ENCODE results near the gene TMEM87A.

TMEM87A gene

GRCh38 chr15:42267286-42267685, 5.9 kb downstream of the TMEM87A start:
- no peaks in the 10 kb centered on the region for H3K9me3 ChIP-seq (ENCODE audit: control insufficient read depth, insufficient read depth, low read depth, low read length)
- H3K4me1 ChIP-seq (ENCODE audit: control insufficient read depth, insufficient read depth, low read length), result no peaks in the 10 kb centered on the region
- CTCF ChIA-PET, result no interaction called here
- no peak overlapping the region for H3K27ac ChIP-seq (ENCODE audit: extremely low read depth, low read depth, low read length)
- POLR2A ChIA-PET, result no interaction called here
- H3K4me3 ChIP-seq (ENCODE audit: low read depth, low read length), result no peak overlapping the region
- TF ChIP-seq ZNF280D (tag by site-specific recombination; IDR thresholded peaks at IDR 0.05), result no peak
- TF ChIP-seq, protein P1, sequence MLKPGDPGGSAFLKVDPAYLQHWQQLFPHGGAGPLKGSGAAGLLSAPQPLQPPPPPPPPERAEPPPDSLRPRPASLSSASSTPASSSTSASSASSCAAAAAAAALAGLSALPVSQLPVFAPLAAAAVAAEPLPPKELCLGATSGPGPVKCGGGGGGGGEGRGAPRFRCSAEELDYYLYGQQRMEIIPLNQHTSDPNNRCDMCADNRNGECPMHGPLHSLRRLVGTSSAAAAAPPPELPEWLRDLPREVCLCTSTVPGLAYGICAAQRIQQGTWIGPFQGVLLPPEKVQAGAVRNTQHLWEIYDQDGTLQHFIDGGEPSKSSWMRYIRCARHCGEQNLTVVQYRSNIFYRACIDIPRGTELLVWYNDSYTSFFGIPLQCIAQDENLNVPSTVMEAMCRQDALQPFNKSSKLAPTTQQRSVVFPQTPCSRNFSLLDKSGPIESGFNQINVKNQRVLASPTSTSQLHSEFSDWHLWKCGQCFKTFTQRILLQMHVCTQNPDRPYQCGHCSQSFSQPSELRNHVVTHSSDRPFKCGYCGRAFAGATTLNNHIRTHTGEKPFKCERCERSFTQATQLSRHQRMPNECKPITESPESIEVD (tag by site-specific recombination; IDR thresholded peaks at IDR 0.05), result no peak
- TF ChIP-seq ZNF138 (tag by site-specific recombination; IDR thresholded peaks at IDR 0.05; ENCODE audit: borderline replicate concordance), result no peak
- H3K36me3 ChIP-seq (ENCODE audit: control insufficient read depth in 2 of 2, insufficient read depth in 1 of 2, low read length in 2 of 2), result peaks cover 19 to 50% of the 10 kb centered on the region in 2 experiments

GRCh38 chr15:42264795-42265194, 8.4 kb downstream of the TMEM87A start:
- no peak overlapping the region for H3K27ac ChIP-seq (ENCODE audit: extremely low read depth, low read depth, low read length)
- POLR2A ChIA-PET, result no interaction called here
- TF ChIP-seq ZNF146 (tag by site-specific recombination; IDR thresholded peaks at IDR 0.05) (peak; percentile 66), ZNF654 (tag by site-specific recombination; IDR thresholded peaks at IDR 0.05; ENCODE audit: low read depth) (no peak)

DNA sequence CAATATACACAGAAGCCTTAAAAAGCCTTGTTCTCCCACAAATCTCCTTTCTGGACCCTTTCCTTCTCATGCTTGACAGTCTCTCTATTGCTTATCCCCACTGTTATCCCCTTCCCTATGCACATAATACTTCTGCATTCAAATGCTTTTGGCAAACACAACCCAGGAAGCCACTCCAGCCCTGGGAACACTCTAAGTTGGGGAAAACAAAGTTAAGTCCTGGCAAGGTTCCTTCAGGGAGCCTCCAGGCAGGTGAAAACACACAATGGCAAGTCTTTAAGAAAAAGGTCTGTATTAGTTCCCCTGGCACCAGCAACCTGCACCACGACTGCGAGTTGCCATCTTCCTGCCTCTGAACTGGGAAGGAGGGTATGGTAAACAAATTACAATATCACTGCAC, 19.9 kb downstream of the TMEM87A start:
- H3K4me3 ChIP-seq (ENCODE audit: low read depth, low read length), result no peak overlapping the region
- H3K27ac ChIP-seq (ENCODE audit: extremely low read depth, low read depth, low read length), result no peak overlapping the region
- ChIA-PET CTCF (interaction anchor here (0.6 to 0.9 kb wide), 2 partner anchors 15 to 132 kb away, joined by 3 to 4 read pairs; no protein-coding TSS in a partner anchor), POLR2A (interaction anchor here (0.7 kb wide), 1 partner anchor 323 kb away, joined by 3 read pairs; no protein-coding TSS in a partner anchor)
- H3K4me1 ChIP-seq (ENCODE audit: control insufficient read depth, insufficient read depth, low read length), result no peaks in the 10 kb centered on the region
- no peaks in the 10 kb centered on the region for H3K9me3 ChIP-seq (ENCODE audit: control insufficient read depth, insufficient read depth, low read depth, low read length)
- no peak for TF ChIP-seq ZNF274 (IDR thresholded peaks at IDR 0.05; ENCODE audit: low read length)
- no peak for TF ChIP-seq ZNF274 (tag by site-specific recombination; IDR thresholded peaks at IDR 0.05; ENCODE audit: borderline replicate concordance)
- TF ChIP-seq ZNF391 (tag by site-specific recombination; IDR thresholded peaks at IDR 0.05; ENCODE audit: borderline replicate concordance, low read depth), result no peak
- no peak for TF ChIP-seq ZNF473 (tag by site-specific recombination; IDR thresholded peaks at IDR 0.05)
- H3K36me3 ChIP-seq (ENCODE audit: control insufficient read depth in 2 of 2, insufficient read depth in 1 of 2, low read length in 2 of 2), result peaks cover 9 to 35% of the 10 kb centered on the region in 2 experiments

More at GRCh38 chr15:42264795-42265194, 8.4 kb downstream of the TMEM87A start:
- Histone ChIP-seq H3K36me3 (ENCODE audit: control insufficient read depth in 2 of 2, insufficient read depth in 1 of 2, low read length in 2 of 2) (peaks cover 23 to 67% of the 10 kb centered on the region in 2 experiments), H3K4me1 (ENCODE audit: control insufficient read depth, insufficient read depth, low read length) (no peaks in the 10 kb centered on the region), H3K4me3 (ENCODE audit: low read depth, low read length) (no peak overlapping the region), H3K9me3 (ENCODE audit: control insufficient read depth, insufficient read depth, low read depth, low read length) (no peaks in the 10 kb centered on the region)
- CTCF ChIA-PET, result no interaction called here

DNA sequence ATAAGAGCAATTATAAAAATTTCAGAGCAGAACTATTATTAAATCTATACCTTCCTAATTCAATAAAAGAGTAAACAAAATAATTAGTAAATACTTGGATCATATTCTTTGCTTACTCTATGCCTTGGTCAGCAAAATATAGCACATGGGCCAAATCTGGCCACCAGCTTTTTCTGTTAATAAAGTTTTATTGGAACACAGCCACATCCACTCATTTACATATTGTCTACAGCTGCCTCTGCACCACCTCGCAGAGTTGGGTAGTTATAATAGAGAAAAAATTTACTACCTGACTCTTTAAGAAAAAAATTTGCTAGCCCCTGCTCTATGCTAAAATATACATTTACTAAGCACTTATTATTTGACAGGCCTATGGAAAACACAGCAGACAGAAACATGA, 32.4 kb downstream of the TMEM87A start:
- Histone ChIP-seq H3K27ac (ENCODE audit: extremely low read depth, low read depth, low read length) (no peak overlapping the region), H3K9me3 (ENCODE audit: control insufficient read depth, insufficient read depth, low read depth, low read length) (no peaks in the 10 kb centered on the region), H3K4me1 (ENCODE audit: control insufficient read depth, insufficient read depth, low read length) (no peaks in the 10 kb centered on the region), H3K4me3 (ENCODE audit: low read depth, low read length) (no peak overlapping the region), H3K36me3 (ENCODE audit: control insufficient read depth in 2 of 2, insufficient read depth in 1 of 2, low read length in 2 of 2) (peaks cover 9 to 27% of the 10 kb centered on the region in 2 experiments)
- CTCF ChIA-PET, result no interaction called here
- POLR2A ChIA-PET, result no interaction called here
- no peak for TF ChIP-seq ZNF2 (tag by site-specific recombination; IDR thresholded peaks at IDR 0.05)
- TF ChIP-seq ZSCAN30 (tag by site-specific recombination; IDR thresholded peaks at IDR 0.05), result no peak
- TF ChIP-seq BCL11A (tag by site-specific recombination; IDR thresholded peaks at IDR 0.05; ENCODE audit: low read depth), result no peak
- no peak for TF ChIP-seq ZNF19 (tag by site-specific recombination; IDR thresholded peaks at IDR 0.05; ENCODE audit: low read depth)

Measured in HEK293 (cell line).